NCI-H146 treated with DMSO at 0.1 percent for 48 hours (cell line): Measurements from ENCODE around the gene BRD2.
A peak's percentile ranks its signal among the peaks of the same experiment; 100 is the strongest.
"Not testable (repeated sequence)": the region's sequence is repeated elsewhere in the genome, so short reads cannot be mapped to it uniquely, and the experiment has no call there.

Experiments used
- DNase-seq: peaks from one replicate; lab custom pipeline; 2025; ENCODE audit not compliant: unreplicated experiment; lab: John Stamatoyannopoulos, UW

Gene BRD2

GRCh38 chr6:32968093-32968866, at the start of gene BRD2:
Gene BRD2, plus strand, starts transcription at chr6:32968594. Its CDS starts 4,305 bp downstream, at chr6:32972899.
- DNase-seq = peak; percentile 90

- DNase-seq = no peak
Observed at GRCh38 chr6:32920715-32921114, 47.7 kb upstream of the BRD2 start.

- DNase-seq = no peak
Observed at GRCh38 chr6:32922083-32922482, 46.3 kb upstream of the BRD2 start.

- DNase-seq = no peak
Observed at GRCh38 chr6:32931211-32931610, 37.2 kb upstream of the BRD2 start.

GRCh38 chr6:32932132-32932868, 36.1 kb upstream of the BRD2 start:
- no peak for DNase-seq

GRCh38 chr6:32933661-32934085, 34.7 kb upstream of the BRD2 start:
- DNase-seq = peak; percentile 24

GRCh38 chr6:32935551-32936238, 32.7 kb upstream of the BRD2 start:
- DNase-seq = no peak

GRCh38 chr6:32936239-32937152, 31.9 kb upstream of the BRD2 start:
- no peak for DNase-seq

- no peak for DNase-seq
Observed at GRCh38 chr6:32937230-32937633, 31.2 kb upstream of the BRD2 start.

GRCh38 chr6:32938494-32938893, 29.9 kb upstream of the BRD2 start:
- no peak for DNase-seq

- no peak for DNase-seq
Observed at GRCh38 chr6:32940656-32941213, 27.7 kb upstream of the BRD2 start, which contains the start of gene HLA-DMB. Gene HLA-DMB, minus strand, starts transcription at chr6:32941028. Its CDS starts 221 bp downstream, at chr6:32940807.

- DNase-seq = no peak
Observed at GRCh38 chr6:32941214-32941768, 27.1 kb upstream of the BRD2 start.

GRCh38 chr6:32942555-32943123, 25.8 kb upstream of the BRD2 start:
- not testable (repeated sequence) for DNase-seq

GRCh38 chr6:32943864-32944649, 24.3 kb upstream of the BRD2 start:
- no peak for DNase-seq

- no peak for DNase-seq
Observed at GRCh38 chr6:32945108-32945760, 23.2 kb upstream of the BRD2 start.

- no peak for DNase-seq
Observed at GRCh38 chr6:32945953-32946352, 22.4 kb upstream of the BRD2 start.

GRCh38 chr6:32946893-32947292, 21.5 kb upstream of the BRD2 start:
- DNase-seq = no peak
